ENCODE measurements around the gene GRID1. TPM values are rescaled to one million over a fixed set of nuclear protein-coding genes. Genes with fewer than 3 reads are reported as not detected.

GRID1 gene
- total RNA-seq, 1 experiment from 2014 or later = 0.37 TPM

GRCh38 chr10:85993140-85993539, 373.5 kb downstream of the GRID1 start:
- H3K9me3 Mint-ChIP-seq = peaks cover 9% of the 10 kb centered on the region

GRCh38 chr10:85992324-85992723, 374.3 kb downstream of the GRID1 start:
- ATAC-seq = no peak
- ChIA-PET POLR2A (interaction anchor here (0.7 kb wide), 1 partner anchor 370 kb away, joined by 7 read pairs; no protein-coding TSS in a partner anchor), CTCF (no interaction called here)
- Mint-ChIP-seq H3K27me3 (ENCODE audit: low read depth) (no peaks in the 10 kb centered on the region), H3K4me1 (no peaks in the 10 kb centered on the region), H3K36me3 (no peaks in the 10 kb centered on the region), H3K9me3 (peaks cover under 1% of the 10 kb centered on the region; the same call in 1 of the 2 replicates), H3K27ac (no peak overlapping the region), H3K4me3 (no peak overlapping the region)
- TF ChIP-seq FOXK1 (CRISPR knock-in tag; IDR thresholded peaks at IDR 0.05) (no peak), ZBTB43 (CRISPR knock-in tag; IDR thresholded peaks at IDR 0.05) (no peak)
- DNase-seq (ENCODE audit: low spot score) = no peak

More at GRCh38 chr10:85993140-85993539, 373.5 kb downstream of the GRID1 start:
- Mint-ChIP-seq H3K4me1 (no peaks in the 10 kb centered on the region), H3K4me3 (no peak overlapping the region), H3K27ac (no peak overlapping the region), H3K27me3 (ENCODE audit: low read depth) (no peaks in the 10 kb centered on the region), H3K36me3 (no peaks in the 10 kb centered on the region)
- CTCF ChIA-PET = no interaction called here
- POLR2A ChIA-PET = interaction anchor here (0.7 kb wide), 1 partner anchor 370 kb away, joined by 7 read pairs; no protein-coding TSS in a partner anchor
- DNase-seq (ENCODE audit: low spot score) (no peak), ATAC-seq (no peak)
- no peak for TF ChIP-seq HMGA2 (CRISPR knock-in tag; IDR thresholded peaks at IDR 0.05)
- TF ChIP-seq ELF4 (CRISPR knock-in tag; IDR thresholded peaks at IDR 0.05; ENCODE audit: low read depth) = no peak
- no peak for TF ChIP-seq SMAD3 (CRISPR knock-in tag; IDR thresholded peaks at IDR 0.05; ENCODE audit: borderline replicate concordance)
- no peak for TF ChIP-seq ARID4B (CRISPR knock-in tag; IDR thresholded peaks at IDR 0.05; ENCODE audit: borderline replicate concordance)
- no peak for TF ChIP-seq SOX15 (CRISPR knock-in tag; IDR thresholded peaks at IDR 0.05)
- TF ChIP-seq AR (CRISPR knock-in tag; IDR thresholded peaks at IDR 0.05) = no peak
- TF ChIP-seq FOXK1 (CRISPR knock-in tag; IDR thresholded peaks at IDR 0.05) = no peak
- no peak for TF ChIP-seq NFATC4 (CRISPR knock-in tag; IDR thresholded peaks at IDR 0.05)
- TF ChIP-seq IRF1 (CRISPR knock-in tag; IDR thresholded peaks at IDR 0.05) = no peak

- Mint-ChIP-seq H3K4me3 (no peak overlapping the region), H3K27ac (no peak overlapping the region), H3K36me3 (no peaks in the 10 kb centered on the region), H3K4me1 (no peaks in the 10 kb centered on the region), H3K27me3 (ENCODE audit: low read depth) (no peaks in the 10 kb centered on the region), H3K9me3 (no peaks in the 10 kb centered on the region)
- DNase-seq (ENCODE audit: low spot score) (no peak), ATAC-seq (no peak)
- POLR2A ChIA-PET = no interaction called here
- no peak for TF ChIP-seq ZNF396 (CRISPR knock-in tag; IDR thresholded peaks at IDR 0.05; ENCODE audit: borderline replicate concordance)
- CTCF ChIA-PET = interaction anchor here (0.9 kb wide), 1 partner anchor 9 kb away, joined by 4 read pairs; no protein-coding TSS in a partner anchor
These were observed 379.8 kb downstream of the GRID1 start for GRCh38 chr10:85986777-85987176.

Measured in WTC11 (cell line).